Mesenchymal stem cell (in vitro differentiated cells and primary cell): ENCODE measurements around the gene SMAD1.

Experiments used
- DNase-seq: peaks from one replicate; pipeline ENCODE4 v3.0.0-alpha.2; 2013
- H2AFZ ChIP-seq: one replicate; pipeline ENCODE4 v1.6.1; 2013; ENCODE audit warnings: low read depth, mild to moderate bottlenecking, control low read depth, inconsistent platforms, low read length, moderate library complexity
- H2AK5ac ChIP-seq: 2 replicates; pipeline ENCODE4 v1.6.1; 2013; ENCODE audit warnings: low read length, moderate library complexity, mild to moderate bottlenecking, inconsistent platforms; ENCODE audit not compliant: severe bottlenecking
- H2BK120ac ChIP-seq: one replicate; pipeline ENCODE4 v1.6.1; 2013; ENCODE audit warnings: low read depth, mild to moderate bottlenecking, inconsistent platforms, low read length, moderate library complexity
- H2BK12ac ChIP-seq, 2 experiments: one replicate each; pipeline ENCODE4 v1.6.1; 2013; ENCODE audit warnings: inconsistent platforms in 2 of 2, low read length in 2 of 2, mild to moderate bottlenecking in 2 of 2, moderate library complexity in 2 of 2, control low read depth in 1 of 2
- H2BK15ac ChIP-seq: one replicate; pipeline ENCODE4 v1.6.1; 2013; ENCODE audit warnings: mild to moderate bottlenecking, low read depth, inconsistent platforms; ENCODE audit not compliant: poor library complexity, severe bottlenecking
- H2BK5ac ChIP-seq: 2 replicates; pipeline ENCODE4 v1.6.1; 2013; ENCODE audit warnings: low read depth, mild to moderate bottlenecking, low read length, control low read depth, inconsistent platforms; ENCODE audit not compliant: poor library complexity, severe bottlenecking
- H3K14ac ChIP-seq, 2 experiments: one replicate each; pipeline ENCODE4 v1.6.1; 2013; ENCODE audit warnings: inconsistent platforms in 2 of 2, low read length in 2 of 2, control low read depth in 1 of 2, mild to moderate bottlenecking in 1 of 2, moderate library complexity in 1 of 2
- H3K18ac ChIP-seq, 2 experiments: one replicate each; pipeline ENCODE4 v1.6.1; 2013; ENCODE audit warnings: inconsistent platforms in 2 of 2, low read length in 2 of 2, control low read depth in 1 of 2, low read depth in 1 of 2, mild to moderate bottlenecking in 1 of 2
- H3K23ac ChIP-seq, 2 experiments: one replicate each; pipeline ENCODE4 v1.6.1; 2013; ENCODE audit warnings: inconsistent platforms in 2 of 2, low read length in 2 of 2, mild to moderate bottlenecking in 2 of 2, moderate library complexity in 2 of 2, control low read depth in 1 of 2
- H3K27ac ChIP-seq: 2 replicates; pipeline ENCODE4 v1.5.1; 2013; ENCODE audit warnings: mild to moderate bottlenecking, moderate library complexity, low read length, control low read depth, inconsistent platforms; ENCODE audit not compliant: poor library complexity, severe bottlenecking
- H3K27me3 ChIP-seq, 2 experiments: 2 replicates each; pipeline versions ENCODE4 v1.6.1 to v1.7.0; 2013; ENCODE audit warnings: low read length in 2 of 2, mild to moderate bottlenecking in 2 of 2, moderate library complexity in 2 of 2, control low read depth in 1 of 2, inconsistent platforms in 1 of 2; ENCODE audit not compliant: control insufficient read depth in 1 of 2, insufficient read depth in 1 of 2
- H3K36me3 ChIP-seq, 2 experiments: 2 replicates each; pipeline versions ENCODE4 v1.6.1 to v1.7.0; 2013; ENCODE audit warnings: low read length in 2 of 2, control low read depth in 1 of 2, inconsistent platforms in 1 of 2, low read depth in 1 of 2, mild to moderate bottlenecking in 1 of 2; ENCODE audit not compliant: insufficient read depth in 2 of 2, control insufficient read depth in 1 of 2
- H3K4ac ChIP-seq, 2 experiments: one replicate each; pipeline ENCODE4 v1.6.1; 2013; ENCODE audit warnings: inconsistent platforms in 2 of 2, low read length in 2 of 2, mild to moderate bottlenecking in 2 of 2, moderate library complexity in 2 of 2, control low read depth in 1 of 2, low read depth in 1 of 2
- H3K4me1 ChIP-seq: 2 replicates; pipeline ENCODE4 v1.6.1; 2013; ENCODE audit warnings: low read depth, low read length, control low read depth; ENCODE audit not compliant: control insufficient read depth, insufficient read depth
- H3K4me2 ChIP-seq: 2 replicates; pipeline ENCODE4 v1.6.1; 2013; ENCODE audit warnings: low read length, mild to moderate bottlenecking, inconsistent platforms; ENCODE audit not compliant: poor library complexity, severe bottlenecking
- H3K4me3 ChIP-seq, 2 experiments: 2 replicates each; pipeline versions ENCODE4 v1.5.1 to v1.7.0; 2013; ENCODE audit warnings: low read length in 2 of 2, mild to moderate bottlenecking in 2 of 2, control low read depth in 1 of 2, low read depth in 1 of 2; ENCODE audit not compliant: insufficient read depth in 1 of 2
- H3K79me1 ChIP-seq: replicated peaks from 2 replicates; pipeline ENCODE4 v1.6.1; 2013; ENCODE audit warnings: mild to moderate bottlenecking, control low read depth, low read length, inconsistent platforms; ENCODE audit not compliant: poor library complexity, severe bottlenecking
- H3K9ac ChIP-seq: 2 replicates; pipeline ENCODE4 v1.7.0; 2013; ENCODE audit warnings: mild to moderate bottlenecking, low read length, moderate library complexity
- H3K9me3 ChIP-seq: 2 replicates; pipeline ENCODE4 v1.7.0; 2013; ENCODE audit warnings: mild to moderate bottlenecking, low read length; ENCODE audit not compliant: control insufficient read depth
- H4K8ac ChIP-seq: one replicate; pipeline ENCODE4 v1.6.1; 2013; ENCODE audit warnings: inconsistent platforms, mild to moderate bottlenecking, low read length, moderate library complexity
- H4K91ac ChIP-seq: one replicate; pipeline ENCODE4 v1.6.1; 2013; ENCODE audit warnings: mild to moderate bottlenecking, low read length, inconsistent platforms
- WGBS: methylation state at CpG from one replicate; pipeline ENCODE4 v1.1.7; 2013; ENCODE audit warnings: mixed read lengths; 5-methylcytosine and 5-hydroxymethylcytosine counted together

SMAD1 gene

GRCh38 chr4:145546175-145546915, 64.7 kb downstream of the SMAD1 start:
- H2BK5ac ChIP-seq: peak overlapping the region; percentile 39
- DNase-seq: peak; percentile 7
- H3K23ac ChIP-seq: no peak overlapping the region
- 91% methylated on average over 7 of the region's 7 CpGs for WGBS
- H3K4me3 ChIP-seq: no peak overlapping the region
- peaks cover 0 to 31% of the 10 kb centered on the region in 2 experiments for H3K36me3 ChIP-seq
- H2BK15ac ChIP-seq: no peak overlapping the region
- no peak overlapping the region for H4K91ac ChIP-seq
- H3K4me1 ChIP-seq: peaks cover 2% of the 10 kb centered on the region
- no peak overlapping the region for H3K14ac ChIP-seq
- no peak overlapping the region for H2BK120ac ChIP-seq
- H2BK12ac ChIP-seq: peak overlapping the region in 1 of 2 experiments; percentile 89
- H3K4ac ChIP-seq: peak overlapping the region in 1 of 2 experiments; percentile 75
- H3K9ac ChIP-seq: no peak overlapping the region
- peak overlapping the region; percentile 1 for H2AK5ac ChIP-seq
- peak overlapping the region; percentile 85 for H3K27ac ChIP-seq
- no peaks in the 10 kb centered on the region for H3K27me3 ChIP-seq
- peak overlapping the region; percentile 41 for H4K8ac ChIP-seq
- H3K9me3 ChIP-seq: no peaks in the 10 kb centered on the region
- no peak overlapping the region for H3K4me2 ChIP-seq
- H3K79me1 ChIP-seq: peaks cover 10% of the 10 kb centered on the region
- H2AFZ ChIP-seq: no peak overlapping the region
- no peak overlapping the region for H3K18ac ChIP-seq

DNA sequence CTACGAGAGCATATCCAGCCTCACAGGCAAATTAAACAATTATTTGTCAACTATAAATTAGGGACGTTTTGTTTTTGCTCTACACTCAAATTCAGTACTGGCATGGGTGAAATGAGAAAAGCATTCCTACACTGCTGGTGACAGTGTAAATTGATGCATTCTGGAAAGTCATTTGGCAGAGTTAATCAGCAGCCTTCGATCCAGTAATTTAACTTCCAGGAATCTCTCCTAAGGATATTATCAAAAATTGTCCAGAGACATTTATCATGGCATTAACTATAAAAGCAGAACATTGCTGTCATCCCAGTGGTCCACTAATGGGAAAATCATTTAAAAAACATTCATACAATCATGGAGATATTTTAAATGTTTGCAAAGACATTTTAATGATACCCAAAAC, 70.0 kb downstream of the SMAD1 start:
- Histone ChIP-seq H4K8ac (no peak overlapping the region), H3K18ac (no peak overlapping the region), H3K27me3 (no peaks in the 10 kb centered on the region), H3K36me3 (peaks cover 11 to 21% of the 10 kb centered on the region in 2 experiments), H2BK12ac (no peak overlapping the region), H2BK15ac (no peak overlapping the region), H3K9ac (no peak overlapping the region), H3K4me2 (no peak overlapping the region), H3K4me3 (no peak overlapping the region), H2BK5ac (no peak overlapping the region), H3K4me1 (no peaks in the 10 kb centered on the region), H2AFZ (no peak overlapping the region), H3K27ac (no peak overlapping the region), H3K79me1 (peaks cover 7% of the 10 kb centered on the region), H3K9me3 (no peaks in the 10 kb centered on the region), H3K23ac (no peak overlapping the region), H3K4ac (no peak overlapping the region), H3K14ac (no peak overlapping the region), H2BK120ac (no peak overlapping the region), H4K91ac (no peak overlapping the region), H2AK5ac (no peak overlapping the region)
- 100% methylated on average over 2 of the region's 3 CpGs for WGBS
- DNase-seq: no peak

- H2BK5ac ChIP-seq: no peak overlapping the region
- H3K4me3 ChIP-seq: no peak overlapping the region
- H2BK12ac ChIP-seq: no peak overlapping the region
- no peak overlapping the region for H3K18ac ChIP-seq
- H2BK120ac ChIP-seq: no peak overlapping the region
- H3K27ac ChIP-seq: no peak overlapping the region
- H4K8ac ChIP-seq: no peak overlapping the region
- no peak overlapping the region for H3K4ac ChIP-seq
- DNase-seq: no peak
- no peak overlapping the region for H3K9ac ChIP-seq
- no peak overlapping the region for H2AFZ ChIP-seq
- H3K14ac ChIP-seq: no peak overlapping the region
- H3K23ac ChIP-seq: no peak overlapping the region
- no peaks in the 10 kb centered on the region for H3K9me3 ChIP-seq
- peaks cover 13 to 19% of the 10 kb centered on the region in 2 experiments for H3K36me3 ChIP-seq
- peaks cover 7% of the 10 kb centered on the region for H3K79me1 ChIP-seq
- H4K91ac ChIP-seq: no peak overlapping the region
- no peak overlapping the region for H3K4me2 ChIP-seq
- no peak overlapping the region for H2BK15ac ChIP-seq
- H3K4me1 ChIP-seq: no peaks in the 10 kb centered on the region
- no peak overlapping the region for H2AK5ac ChIP-seq
- WGBS: 95% methylated on average over 2 of the region's 4 CpGs
- no peaks in the 10 kb centered on the region for H3K27me3 ChIP-seq
Measured at GRCh38 chr4:145552181-145552822, 70.6 kb downstream of the SMAD1 start.

- peaks cover 13 to 22% of the 10 kb centered on the region in 2 experiments for H3K36me3 ChIP-seq
- H3K4me1 ChIP-seq: no peaks in the 10 kb centered on the region
- H2AFZ ChIP-seq: no peak overlapping the region
- H3K9me3 ChIP-seq: no peaks in the 10 kb centered on the region
- H3K4me2 ChIP-seq: no peak overlapping the region
- no peak overlapping the region for H3K9ac ChIP-seq
- no peak overlapping the region for H4K91ac ChIP-seq
- H2BK15ac ChIP-seq: no peak overlapping the region
- no peak overlapping the region for H3K23ac ChIP-seq
- H3K27me3 ChIP-seq: no peaks in the 10 kb centered on the region
- WGBS: 100% methylated on average over 4 of the region's 4 CpGs
- no peak overlapping the region for H2BK120ac ChIP-seq
- H3K18ac ChIP-seq: no peak overlapping the region
- H4K8ac ChIP-seq: no peak overlapping the region
- no peak overlapping the region for H2BK5ac ChIP-seq
- no peak overlapping the region for H2AK5ac ChIP-seq
- no peak overlapping the region for H3K4me3 ChIP-seq
- H3K79me1 ChIP-seq: peaks cover 7% of the 10 kb centered on the region
- H3K27ac ChIP-seq: no peak overlapping the region
- H3K14ac ChIP-seq: no peak overlapping the region
- DNase-seq: no peak
- no peak overlapping the region for H3K4ac ChIP-seq
- no peak overlapping the region for H2BK12ac ChIP-seq
Measured at GRCh38 chr4:145553375-145553774, 71.7 kb downstream of the SMAD1 start.
